Brain pericyte (primary cell): Measurements from ENCODE around the gene ZNF285.
A peak's percentile ranks its signal among the peaks of the same experiment; 100 is the strongest.
"Not testable (repeated sequence)": the region's sequence is repeated elsewhere in the genome, so short reads cannot be mapped to it uniquely, and the experiment has no call there.

Experiments
- DNase-seq: peaks from one replicate; pipeline ENCODE4 v3.0.0-alpha.2; 2012; ENCODE audit warnings: low read depth, low spot score

Gene ZNF285

DNA sequence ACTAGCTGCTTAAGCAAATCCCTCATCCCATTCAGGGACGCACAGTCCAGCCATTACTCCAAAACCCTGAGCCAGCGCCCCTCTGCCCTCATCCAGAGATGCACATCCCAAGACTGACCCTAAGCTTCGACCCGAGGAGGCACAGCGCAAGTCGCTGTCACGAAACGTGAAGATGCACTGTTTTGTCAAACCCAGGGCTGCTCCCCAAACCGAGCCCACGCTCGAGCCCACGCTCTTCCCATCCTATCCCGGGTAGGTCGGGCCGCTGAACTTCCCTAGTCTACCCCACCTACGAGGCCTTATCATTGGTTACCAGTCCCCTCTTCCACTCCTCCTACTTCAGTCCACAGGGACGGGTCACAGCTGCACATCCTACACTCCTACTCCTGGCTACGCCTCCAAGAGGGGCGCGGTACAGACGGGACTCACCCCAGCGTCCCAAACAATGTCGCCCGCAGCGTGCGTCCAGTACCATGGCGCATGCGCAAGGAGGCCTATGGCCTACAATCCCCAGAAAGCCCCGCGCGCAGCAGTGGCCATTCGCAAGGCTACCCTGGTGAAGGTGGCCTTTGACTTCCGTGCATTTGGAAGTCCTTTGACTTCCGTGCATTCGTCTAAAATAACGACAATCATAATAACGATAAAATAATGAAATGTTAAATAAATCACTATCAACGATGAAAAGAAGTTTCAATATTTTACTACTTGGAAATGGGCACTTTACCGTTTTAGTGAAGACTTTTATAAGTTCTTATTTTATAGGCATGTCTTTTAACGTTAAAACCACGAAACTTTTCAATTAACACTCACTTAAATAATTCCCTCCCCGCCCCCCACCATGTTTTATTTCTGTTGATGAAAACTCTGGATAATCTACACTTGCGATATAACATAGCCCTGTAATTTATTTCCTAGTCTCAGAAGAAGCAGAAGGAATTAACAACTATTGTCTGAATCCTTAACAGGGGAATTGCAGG lies at the start of gene ZNF285:
Gene ZNF285, minus strand, starts transcription at position 470 of the 977 bp plus-strand sequence. CDS start 4,395 bp downstream, outside the sequence.
- peak; percentile 82 for DNase-seq

DNA sequence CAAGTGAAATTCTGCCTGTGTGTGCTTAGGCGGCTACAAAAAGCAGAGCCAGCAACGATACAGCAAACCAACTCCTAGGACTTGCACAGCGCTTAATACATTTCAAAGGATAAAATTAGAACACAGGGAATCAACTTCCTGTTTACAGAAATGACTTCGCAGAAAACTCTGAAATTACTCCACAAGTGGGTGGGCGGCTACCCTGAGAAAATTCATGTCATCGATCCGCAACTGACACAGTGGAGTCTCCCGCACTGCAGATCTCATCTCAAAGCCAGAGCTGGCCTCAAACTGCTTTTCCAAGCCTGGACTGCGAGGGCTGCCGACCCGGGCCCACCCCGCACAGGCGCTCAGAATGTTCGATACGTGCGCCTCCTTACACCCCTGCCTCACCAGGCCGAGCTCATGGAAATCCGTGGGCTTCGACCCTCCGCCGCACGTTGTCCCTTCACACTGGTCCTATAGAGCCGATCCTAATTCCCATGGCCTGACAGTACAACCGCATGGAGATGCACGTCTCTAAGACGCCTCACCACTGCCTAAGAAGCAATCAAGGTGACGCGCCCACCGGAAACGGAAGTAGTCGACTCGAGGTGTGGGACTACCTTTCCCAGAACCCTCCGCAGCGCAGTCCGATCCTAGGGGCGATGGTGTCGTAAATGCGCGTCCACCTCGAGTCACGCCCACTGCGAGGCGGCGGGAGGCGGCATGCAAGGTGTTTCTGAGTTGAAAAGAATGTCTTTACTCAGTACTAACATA lies 46.7 kb upstream of the ZNF285 start, which contains the start of gene ZNF229:
Gene ZNF229, minus strand, starts transcription at position 557 of the 759 bp plus-strand sequence. CDS start 5,625 bp downstream, outside the sequence.
- peak; percentile 63 for DNase-seq

DNA sequence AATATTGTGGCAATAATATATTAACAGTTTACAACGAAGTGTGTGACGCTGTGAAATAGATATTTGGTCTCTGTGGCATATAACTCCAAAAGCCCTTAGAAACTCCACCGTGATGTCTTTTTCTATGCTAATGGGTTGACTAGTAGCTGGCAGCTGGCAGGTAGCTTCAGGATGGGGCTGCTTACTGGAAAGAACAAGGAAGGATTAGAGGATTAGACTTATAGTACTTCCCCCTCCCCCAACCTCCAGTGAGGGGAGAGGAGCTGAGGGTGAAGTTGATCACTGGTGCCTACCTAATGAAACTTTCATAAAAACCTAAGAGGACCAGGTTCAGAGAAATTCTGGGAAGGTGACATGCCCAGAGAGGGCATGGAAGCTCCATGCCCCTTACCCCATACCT lies 37.0 kb upstream of the ZNF285 start:
- DNase-seq, result no peak

DNA sequence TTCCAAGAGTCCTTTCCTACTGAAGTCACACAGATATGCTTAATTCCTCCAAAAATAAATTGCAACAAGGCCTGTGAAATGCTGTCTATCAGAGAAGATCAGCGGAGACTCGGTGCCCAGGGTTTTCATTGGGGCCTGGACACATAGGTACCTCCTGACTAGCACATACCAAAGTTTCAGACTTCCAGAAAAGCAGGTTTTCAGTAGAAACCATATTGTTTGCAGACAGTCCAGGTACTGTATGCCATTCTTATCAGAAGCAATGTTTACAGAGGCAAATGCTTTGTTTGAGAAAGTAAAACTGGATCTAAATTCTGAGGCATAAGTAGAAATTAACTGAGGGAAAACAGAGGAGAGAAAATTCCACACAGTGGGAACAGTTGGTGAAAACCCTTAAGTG lies 34.0 kb upstream of the ZNF285 start:
- DNase-seq, result no peak

DNA sequence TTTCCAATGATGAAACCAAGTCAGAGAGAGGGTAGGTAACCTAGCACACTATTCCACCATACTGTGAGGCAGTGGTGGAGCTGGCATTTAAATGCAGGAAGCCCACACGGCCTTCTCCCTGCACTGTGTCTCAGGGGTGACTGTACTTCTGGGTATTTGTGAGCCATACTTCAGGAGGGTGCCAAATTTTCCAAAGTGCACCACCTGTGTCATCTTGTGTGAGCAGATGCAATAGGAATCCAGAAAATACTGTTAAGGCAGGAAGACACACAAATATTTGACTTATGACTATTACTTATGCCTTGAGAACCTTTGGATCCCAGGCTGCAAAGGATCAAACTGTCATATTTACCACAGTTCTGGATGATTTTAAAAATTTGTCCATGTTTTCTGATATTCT lies 29.5 kb upstream of the ZNF285 start:
- no peak for DNase-seq

DNA sequence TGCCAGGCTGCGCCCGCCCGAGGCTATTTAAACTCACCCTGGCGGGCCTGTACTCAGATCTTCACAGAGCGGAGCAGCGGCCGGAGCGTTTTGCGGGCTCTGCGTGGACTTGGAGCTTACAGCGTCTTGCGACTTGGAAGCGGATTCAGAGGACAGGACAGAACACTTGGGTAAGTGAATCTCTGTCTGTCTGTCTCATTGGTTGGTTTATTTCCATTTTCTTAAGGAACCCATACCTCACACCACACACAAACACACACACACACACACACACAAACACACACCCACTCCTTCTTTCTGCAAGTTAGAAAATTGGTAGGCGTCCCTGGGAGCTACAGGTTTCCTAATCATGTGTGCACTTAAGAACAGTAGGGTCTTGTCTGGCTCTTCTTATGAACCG lies 14.1 kb upstream of the ZNF285 start:
- DNase-seq, result not testable (repeated sequence)

DNA sequence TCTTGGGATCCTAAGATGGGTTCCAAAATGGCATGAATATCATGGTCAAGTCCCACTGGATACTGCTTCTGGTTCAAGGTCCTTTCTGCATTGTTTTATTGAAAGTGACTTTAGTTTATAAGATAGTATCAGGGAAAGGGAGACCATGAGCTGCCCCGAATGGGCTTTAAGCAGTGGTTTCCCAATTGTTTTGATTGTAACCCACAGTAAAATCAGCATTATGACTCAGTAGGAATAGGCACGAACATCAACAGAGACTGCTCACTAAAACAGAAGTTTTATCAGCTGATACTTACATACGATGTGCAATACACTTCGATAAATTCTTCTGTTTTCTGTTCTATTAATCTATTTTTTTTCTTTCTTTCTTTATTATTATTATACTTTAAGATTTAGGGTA lies 12.1 kb downstream of the ZNF285 start:
- not testable (repeated sequence) for DNase-seq

DNA sequence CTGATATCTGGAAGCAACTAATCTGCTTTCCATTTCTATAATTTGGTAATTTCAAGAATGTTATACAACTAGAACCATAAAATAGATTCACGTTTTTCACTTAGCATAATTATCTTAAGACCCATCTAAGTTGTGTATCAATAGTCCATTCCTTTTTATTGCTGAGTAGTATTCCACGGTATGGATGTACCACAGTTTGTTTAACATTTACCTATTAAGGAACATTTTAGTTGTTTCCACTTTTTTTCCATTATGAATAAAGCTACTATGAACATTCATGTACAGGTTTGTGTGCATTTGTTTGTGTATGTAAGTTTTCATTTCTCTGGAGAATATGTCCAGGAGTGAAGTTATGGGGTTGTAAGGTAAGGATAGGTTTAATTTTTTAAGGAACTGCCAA lies 26.6 kb downstream of the ZNF285 start:
- DNase-seq, result no peak

DNA sequence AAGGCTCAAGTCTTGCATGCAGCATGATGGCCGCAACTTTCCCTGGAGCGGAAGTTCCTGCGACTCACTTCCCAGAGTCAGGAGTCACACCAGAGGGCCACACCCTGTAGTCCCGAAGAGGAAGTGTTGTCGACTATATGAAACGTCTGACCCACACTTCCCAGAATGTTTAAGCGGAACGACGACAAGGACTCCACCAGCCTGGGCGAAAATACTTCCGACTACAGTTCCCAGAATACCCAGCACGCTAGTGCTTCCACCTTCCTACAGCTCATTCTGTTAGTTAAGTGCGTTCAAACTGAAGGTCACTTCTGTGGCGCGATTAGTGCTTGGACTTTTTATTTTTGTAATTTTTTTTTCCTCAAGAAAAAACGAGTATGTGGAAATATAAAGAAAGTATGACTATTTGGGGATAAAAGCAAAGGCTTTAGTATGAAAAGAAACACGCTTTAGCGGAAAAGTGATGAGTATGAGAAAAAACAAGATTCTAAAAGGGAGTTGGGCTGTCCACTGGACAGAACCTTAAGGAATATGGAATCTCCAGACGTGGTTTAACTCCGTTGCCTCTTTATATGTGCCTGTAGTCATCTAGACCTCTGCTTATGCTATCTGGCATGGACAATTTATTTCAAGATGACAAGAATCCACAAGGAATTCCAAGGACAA lies 29.5 kb downstream of the ZNF285 start:
- DNase-seq, result no peak

DNA sequence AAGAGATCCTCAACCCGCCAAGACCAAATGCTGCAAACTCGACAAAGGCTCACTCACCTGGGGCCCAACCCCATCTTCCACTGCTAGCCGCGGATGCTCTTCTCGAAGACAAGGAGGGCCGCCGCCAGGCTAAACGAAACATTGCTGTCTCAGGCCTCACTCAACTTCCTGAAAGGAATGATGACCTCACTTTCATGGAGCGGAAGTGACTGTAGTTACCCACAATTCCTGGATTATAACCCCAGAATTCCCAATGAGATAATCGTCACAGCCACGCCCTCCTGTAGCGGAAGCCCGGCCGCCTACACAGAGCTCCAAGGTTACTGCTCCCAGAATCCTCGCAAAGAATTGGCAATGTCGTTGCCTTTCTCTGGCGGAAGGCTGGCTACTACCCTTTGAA lies 34.4 kb downstream of the ZNF285 start:
- no peak for DNase-seq

DNA sequence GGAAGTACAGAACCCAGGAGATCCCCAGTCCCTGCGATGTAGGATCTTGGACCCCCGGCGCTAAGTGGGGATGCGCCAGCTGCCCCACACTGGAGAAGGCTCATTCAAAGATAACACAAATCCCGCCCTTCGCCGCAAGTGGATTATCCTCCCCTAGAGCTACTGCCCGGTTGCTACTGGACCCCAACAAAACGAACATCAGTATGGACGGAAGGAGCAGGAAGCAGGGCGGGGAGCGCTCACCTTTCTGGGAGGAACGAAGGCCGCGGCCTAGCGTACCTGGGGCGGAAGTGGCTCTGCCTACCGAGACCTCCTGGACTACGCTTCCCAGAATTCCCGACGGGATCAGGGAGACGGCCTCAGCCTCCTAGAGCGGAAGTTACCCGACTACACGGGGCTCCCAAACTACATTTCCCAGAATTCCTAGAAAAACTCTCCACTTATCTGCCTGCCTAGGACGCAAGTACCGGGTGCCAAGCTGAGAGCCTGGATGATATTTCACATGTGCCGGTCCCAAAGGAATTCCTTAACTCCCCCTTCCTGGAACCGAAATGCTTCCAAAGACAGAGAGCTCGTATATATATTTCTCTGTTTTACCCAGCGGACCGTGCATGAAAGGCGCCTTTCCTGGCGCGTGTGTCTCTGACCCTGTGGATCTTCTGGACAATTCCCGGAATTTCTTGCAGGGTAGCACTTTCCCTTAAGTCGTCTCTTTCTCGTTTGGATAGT lies 44.9 kb downstream of the ZNF285 start, which contains the start of gene ZNF112:
Gene ZNF112, minus strand, starts transcription at position 298 of the 729 bp plus-strand sequence. CDS start 16,141 bp downstream, outside the sequence.
- DNase-seq, result peak; percentile 53

DNA sequence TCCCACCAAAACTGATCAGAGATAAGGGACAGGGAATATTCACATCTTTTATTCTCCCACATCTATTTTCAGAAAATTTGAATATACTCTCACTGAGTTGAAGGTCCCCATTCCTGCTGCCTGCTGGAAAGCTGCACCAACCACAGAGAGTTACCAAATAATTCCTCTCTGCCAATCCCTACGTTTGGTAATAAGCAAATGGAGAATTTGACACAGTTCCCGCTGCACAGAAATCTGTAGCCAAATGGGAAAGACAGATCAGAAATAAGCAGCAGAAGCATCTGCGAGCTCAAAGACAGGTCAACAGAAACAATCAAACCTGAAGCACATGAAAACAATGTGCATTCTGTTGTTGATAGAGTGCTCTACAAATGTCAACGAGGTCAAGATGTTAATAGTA lies 54.9 kb downstream of the ZNF285 start:
- DNase-seq, result no peak

DNA sequence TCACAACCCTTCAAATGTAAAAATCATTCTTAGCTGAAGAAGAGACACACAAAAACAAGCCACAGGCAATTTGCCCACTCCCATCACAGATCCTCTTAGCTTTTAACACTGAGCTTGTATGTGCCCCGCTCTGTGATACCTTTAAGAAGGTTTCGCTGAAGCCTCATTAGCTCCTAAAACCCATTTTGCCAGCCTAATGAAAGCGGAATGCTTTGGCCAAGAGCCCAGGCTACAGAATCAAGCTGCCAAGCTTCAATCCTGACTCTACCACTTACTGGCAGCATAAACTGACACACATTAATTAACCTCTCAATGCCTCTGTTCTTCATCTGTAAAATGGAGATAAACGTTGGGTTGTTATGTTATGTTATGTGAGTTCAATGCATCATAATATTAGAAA lies 55.4 kb downstream of the ZNF285 start:
- no peak for DNase-seq

DNA sequence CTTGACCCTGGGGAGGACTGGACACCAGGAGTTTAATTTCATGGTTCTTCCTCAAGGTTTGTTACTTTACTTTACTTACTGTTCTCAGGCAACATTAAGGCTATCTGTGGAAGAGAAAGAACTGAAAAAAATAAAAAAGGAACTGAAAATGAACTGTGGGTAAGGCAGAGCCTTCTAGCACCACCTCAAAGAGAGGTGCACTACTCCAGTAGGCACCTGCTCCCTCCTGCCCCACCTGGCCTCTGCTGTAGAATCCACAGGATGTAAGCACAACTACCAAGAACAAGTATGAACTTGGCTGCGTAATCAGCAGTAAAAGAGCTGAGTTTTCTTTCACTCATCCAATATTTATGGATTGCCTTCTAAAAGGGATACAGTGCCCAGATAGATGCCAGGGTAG lies 57.2 kb downstream of the ZNF285 start:
- DNase-seq, result no peak

DNA sequence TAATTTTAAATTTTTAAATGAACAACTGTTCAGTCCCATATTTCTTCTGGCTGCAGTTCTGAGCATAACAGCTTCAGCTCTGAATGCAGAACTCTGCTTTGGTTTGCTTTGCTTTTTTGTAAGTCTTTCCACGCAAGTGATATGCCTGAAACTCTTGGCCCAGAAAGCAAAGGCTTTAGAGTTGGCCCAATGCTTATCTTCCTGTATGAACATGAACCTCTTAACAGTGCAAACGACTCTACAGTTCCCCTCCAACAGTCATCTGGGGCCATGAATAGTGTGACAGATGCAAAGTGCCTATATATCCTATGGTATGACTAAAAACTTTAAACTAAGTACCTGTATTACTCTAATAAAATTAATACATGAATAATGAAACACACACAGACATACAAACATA lies 59.6 kb downstream of the ZNF285 start:
- DNase-seq, result no peak

DNA sequence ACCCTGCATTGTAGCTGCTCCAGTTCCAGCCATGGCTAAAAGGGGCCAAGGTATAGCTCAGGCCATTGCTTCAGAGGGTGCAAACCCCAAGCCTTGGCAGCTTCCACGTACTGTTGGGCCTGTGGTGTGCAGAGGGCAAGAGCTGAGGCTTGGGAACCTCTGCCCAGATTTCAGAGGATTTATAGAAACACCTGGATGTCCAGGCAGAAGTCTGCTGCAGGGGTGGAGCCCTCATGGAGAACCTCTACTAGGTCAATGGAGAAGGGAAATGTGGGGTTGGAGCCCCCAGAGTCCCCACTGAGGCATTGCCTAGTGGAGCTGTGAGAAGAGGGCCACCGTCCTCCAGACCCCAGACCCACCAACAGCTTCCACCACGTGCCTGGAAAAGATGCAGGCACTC lies 66.8 kb downstream of the ZNF285 start:
- not testable (repeated sequence) for DNase-seq
